HepG2 (cell line): ENCODE results near the gene NARF. TPM values are rescaled to one million over a fixed set of nuclear protein-coding genes. Genes with fewer than 3 reads are reported as not detected.
A peak's percentile ranks its signal among the peaks of the same experiment; 100 is the strongest.

Experiments
- HINFP ChIP-seq: sonication (generic); formaldehyde crosslinking; IDR thresholded peaks from 2 replicates; pipeline ENCODE4 v1.4.0; 2020; ENCODE audit warnings: low read depth, mild to moderate bottlenecking, missing genetic modification reagents
- JUNB ChIP-seq: sonication (generic); formaldehyde crosslinking; IDR thresholded peaks from 2 replicates; pipeline ENCODE4 v1.8.0; 2022; ENCODE audit warnings: missing genetic modification reagents, mild to moderate bottlenecking, borderline replicate concordance
- KIAA2018 ChIP-seq: sonication (generic); formaldehyde crosslinking; IDR thresholded peaks from 2 replicates; pipeline ENCODE4 v1.5.0; 2020; ENCODE audit warnings: mild to moderate bottlenecking, missing genetic modification reagents, borderline replicate concordance
- NONO ChIP-seq, 2 experiments: fragments of 450-650 bp in 1 of 2; sonication (generic) in 1 of 2; formaldehyde crosslinking in 1 of 2; IDR thresholded peaks in 1 of 2; conservative IDR thresholded peaks in 1 of 2; 2 replicates each; pipeline versions ENCODE4 v1.6.1 to v1.8.0; 2017 to 2022; ENCODE audit warnings: mild to moderate bottlenecking in 1 of 2, missing genetic modification reagents in 1 of 2, moderate library complexity in 1 of 2
- RXRA ChIP-seq: sonication (generic); formaldehyde crosslinking; IDR thresholded peaks from 2 replicates; pipeline ENCODE4 v1.5.1; 2020; ENCODE audit warnings: missing genetic modification reagents
- SNAPC5 ChIP-seq: sonication (generic); formaldehyde crosslinking; IDR thresholded peaks from 2 replicates; pipeline ENCODE4 v1.8.1; 2023; ENCODE audit warnings: mild to moderate bottlenecking, missing genetic modification reagents, borderline replicate concordance
- ZBTB49 ChIP-seq: sonication (generic); formaldehyde crosslinking; IDR thresholded peaks from 2 replicates; pipeline ENCODE4 v1.4.0; 2020; ENCODE audit warnings: missing genetic modification reagents, borderline replicate concordance
- ZNF354B ChIP-seq: sonication (generic); formaldehyde crosslinking; IDR thresholded peaks from 2 replicates; pipeline ENCODE4 v1.8.0; 2022; ENCODE audit warnings: mild to moderate bottlenecking, missing genetic modification reagents
- ZNF550 ChIP-seq: sonication (generic); formaldehyde crosslinking; IDR thresholded peaks from 2 replicates; pipeline ENCODE4 v1.4.0; 2020; ENCODE audit warnings: mild to moderate bottlenecking, missing genetic modification reagents, borderline replicate concordance
- ZNF607 ChIP-seq: sonication (generic); formaldehyde crosslinking; IDR thresholded peaks from 2 replicates; pipeline ENCODE4 v1.5.1; 2020; ENCODE audit warnings: missing genetic modification reagents, mild to moderate bottlenecking, borderline replicate concordance
- ZNF720 ChIP-seq: sonication (generic); formaldehyde crosslinking; IDR thresholded peaks from 2 replicates; pipeline ENCODE4 v1.4.0; 2020; ENCODE audit warnings: missing genetic modification reagents
- ZNF800 ChIP-seq: sonication (generic); formaldehyde crosslinking; IDR thresholded peaks from 2 replicates; pipeline ENCODE4 v1.4.0; 2020; ENCODE audit warnings: missing genetic modification reagents
- polyA plus RNA-seq, 8 experiments: library from polyadenylated mRNA; depleted of rRNA in 3 of 8; stranded (reverse) in 7 of 8; unstranded in 1 of 8; fragments of >200 nt; fragmentation: Illumina TruSeq in 4 of 8; extraction: Trizol in 4 of 8; gene quantifications; 2 replicates each; pipeline versions ENCODE4 v1.2.1 to v1.2.3, GENCODE V29; 2011 to 2016; ENCODE audit warnings: low read depth in 4 of 8, missing spikeins in 1 of 8, mixed read lengths in 1 of 8; ENCODE audit not compliant: insufficient read depth in 1 of 8
- total RNA-seq, 5 experiments: library from RNA; depleted of rRNA; stranded (reverse); fragments of >200 nt; fragmentation: Illumina TruSeq; extraction: Trizol; gene quantifications; 2 replicates each; pipeline ENCODE4 v1.2.3, GENCODE V29; 2016; ENCODE audit warnings: low read depth in 1 of 5

Gene NARF
- total and polyA plus RNA-seq, 2 of the 13 experiments (the other 11 are each of a cell fraction or from before 2014, with no cell fraction given): 61.1 to 144 TPM

GRCh38 chr17:82412535-82413520 is 45.7 kb upstream of the NARF start (continued):
- no peak for TF ChIP-seq SNAPC5 (CRISPR knock-in tag)
- TF ChIP-seq JUNB: no peak
- TF ChIP-seq ZNF354B (CRISPR knock-in tag): no peak
- peak; percentile 47; the same call in 1 of the 2 replicates for TF ChIP-seq RXRA
- no peak for TF ChIP-seq ZNF607 (CRISPR knock-in tag)
- TF ChIP-seq ZBTB49: no peak
- TF ChIP-seq ZNF800 (CRISPR knock-in tag): no peak
- no peak for TF ChIP-seq NONO (IDR thresholded peaks at IDR 0.05)
- TF ChIP-seq NONO (CRISPR knock-in tag; conservative IDR thresholded peaks at IDR 0.05): no peak
- TF ChIP-seq KIAA2018 (CRISPR knock-in tag): no peak
- no peak for TF ChIP-seq ZNF720 (CRISPR knock-in tag)
- TF ChIP-seq ZNF550: no peak
- no peak for TF ChIP-seq HINFP (CRISPR knock-in tag)
